Measurements from ENCODE around the gene RSL24D1. TPM values are rescaled to one million over a fixed set of nuclear protein-coding genes. Genes with fewer than 3 reads are reported as not detected.

Gene RSL24D1
- total RNA-seq, 1 donor from 2014 or later, result 90.0 TPM

DNA sequence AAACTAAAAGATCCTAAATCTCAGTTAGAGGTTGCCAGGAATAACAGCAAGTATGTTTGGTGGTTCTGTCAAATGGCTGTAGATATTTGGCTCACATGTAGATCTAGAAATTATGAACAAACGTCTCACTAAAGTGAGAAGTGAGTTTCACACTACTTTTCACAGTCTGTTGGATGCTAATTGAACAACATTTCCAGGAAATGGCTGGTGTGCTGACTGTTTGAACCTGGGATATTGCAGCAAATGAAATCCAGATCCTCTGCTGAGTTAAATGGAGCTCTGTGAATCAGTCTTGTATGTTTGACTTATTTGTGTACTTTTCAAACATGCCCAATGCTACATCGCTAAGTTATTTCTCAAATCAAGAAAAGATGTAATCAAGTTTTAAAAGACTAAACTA, 21.3 kb upstream of the RSL24D1 start:
- peaks cover 40% of the 10 kb centered on the region for H3K4me1 Mint-ChIP-seq
- no peak for DNase-seq
- intact Hi-C loops (cut with micrococcal nuclease), result loop anchor here (5.0 kb wide), 1 partner anchor 1136 kb away; no protein-coding TSS in a partner anchor

DNA sequence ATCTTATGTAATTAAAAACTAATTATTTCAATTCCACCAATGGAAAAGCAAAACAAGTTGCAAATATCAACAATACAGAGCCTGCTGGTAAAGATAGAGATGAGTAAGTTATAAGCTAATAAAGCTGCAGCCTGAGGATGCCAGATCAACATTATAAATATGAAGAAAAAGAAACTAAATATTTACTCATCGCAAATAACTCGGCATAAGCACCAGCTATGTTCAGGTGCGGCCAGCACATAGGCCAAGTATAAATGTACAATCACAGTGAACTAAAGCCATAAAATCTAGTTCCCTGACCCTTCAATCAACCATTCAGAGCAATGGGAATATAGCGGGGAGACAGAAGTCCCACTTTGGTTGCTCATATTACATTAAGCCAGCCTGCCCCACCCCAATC, 7.7 kb upstream of the RSL24D1 start:
- H3K4me3 Mint-ChIP-seq, result no peak overlapping the region
- H3K9me3 Mint-ChIP-seq, result no peaks in the 10 kb centered on the region
- intact Hi-C loops (cut with micrococcal nuclease), result no loop called here
- no peak overlapping the region for H3K27ac Mint-ChIP-seq
- ATAC-seq (ENCODE audit: low read depth) (no peak), DNase-seq (no peak)
- H3K4me1 Mint-ChIP-seq, result no peaks in the 10 kb centered on the region
- CTCF ChIA-PET, result no interaction called here
- POLR2A ChIA-PET, result no interaction called here
- peaks cover 11% of the 10 kb centered on the region for H3K36me3 Mint-ChIP-seq (ENCODE audit: low read depth)
- no peaks in the 10 kb centered on the region for H3K27me3 Mint-ChIP-seq
- TF ChIP-seq, protein P1, sequence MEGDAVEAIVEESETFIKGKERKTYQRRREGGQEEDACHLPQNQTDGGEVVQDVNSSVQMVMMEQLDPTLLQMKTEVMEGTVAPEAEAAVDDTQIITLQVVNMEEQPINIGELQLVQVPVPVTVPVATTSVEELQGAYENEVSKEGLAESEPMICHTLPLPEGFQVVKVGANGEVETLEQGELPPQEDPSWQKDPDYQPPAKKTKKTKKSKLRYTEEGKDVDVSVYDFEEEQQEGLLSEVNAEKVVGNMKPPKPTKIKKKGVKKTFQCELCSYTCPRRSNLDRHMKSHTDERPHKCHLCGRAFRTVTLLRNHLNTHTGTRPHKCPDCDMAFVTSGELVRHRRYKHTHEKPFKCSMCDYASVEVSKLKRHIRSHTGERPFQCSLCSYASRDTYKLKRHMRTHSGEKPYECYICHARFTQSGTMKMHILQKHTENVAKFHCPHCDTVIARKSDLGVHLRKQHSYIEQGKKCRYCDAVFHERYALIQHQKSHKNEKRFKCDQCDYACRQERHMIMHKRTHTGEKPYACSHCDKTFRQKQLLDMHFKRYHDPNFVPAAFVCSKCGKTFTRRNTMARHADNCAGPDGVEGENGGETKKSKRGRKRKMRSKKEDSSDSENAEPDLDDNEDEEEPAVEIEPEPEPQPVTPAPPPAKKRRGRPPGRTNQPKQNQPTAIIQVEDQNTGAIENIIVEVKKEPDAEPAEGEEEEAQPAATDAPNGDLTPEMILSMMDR (IDR thresholded peaks at IDR 0.05), result no peak

More for the DNA sequence above, 21.3 kb upstream of the RSL24D1 start:
- Mint-ChIP-seq H3K9me3 (no peaks in the 10 kb centered on the region), H3K27me3 (no peaks in the 10 kb centered on the region), H3K4me3 (no peak overlapping the region), H3K36me3 (ENCODE audit: low read depth) (peaks cover 3% of the 10 kb centered on the region), H3K27ac (no peak overlapping the region)
- ChIA-PET CTCF (interaction anchor here (0.7 to 3.2 kb wide), 10 partner anchors 21 to 222 kb away, joined by 3 to 32 read pairs (median 5); partner anchors contain the start of genes PIGB, PIGBOS1 and RSL24D1), POLR2A (interaction anchor here (2.1 kb wide), 1 partner anchor 190 kb away, joined by 7 read pairs; the partner anchor contains the start of genes CCPG1 and PIERCE2)
- TF ChIP-seq, protein P1 (IDR thresholded peaks at IDR 0.05), result no peak
- no peak for ATAC-seq (ENCODE audit: low read depth)

DNA sequence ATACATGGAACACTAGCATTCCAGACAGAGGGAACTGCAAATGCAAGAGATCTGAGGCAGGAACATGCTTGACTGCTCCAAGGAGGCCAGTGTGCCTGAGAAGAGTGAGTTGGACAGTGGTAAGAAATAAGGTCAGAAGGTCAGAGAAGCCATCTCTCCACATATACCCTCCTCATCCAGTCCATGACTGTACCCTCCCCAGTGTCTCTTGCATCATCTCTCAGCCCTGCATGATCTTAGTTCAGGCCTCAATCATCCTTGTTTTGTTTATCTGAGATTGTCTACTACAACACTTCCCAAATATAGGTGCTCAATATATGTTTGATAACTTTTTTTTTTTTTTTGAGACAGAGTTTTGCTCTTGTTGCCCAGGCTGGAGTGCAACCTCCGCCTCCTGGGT, 5.5 kb upstream of the RSL24D1 start:
- DNase-seq (no peak), ATAC-seq (ENCODE audit: low read depth) (no peak)
- Mint-ChIP-seq H3K36me3 (ENCODE audit: low read depth) (peaks cover 11% of the 10 kb centered on the region), H3K9me3 (peaks cover 2% of the 10 kb centered on the region), H3K27me3 (no peaks in the 10 kb centered on the region), H3K4me1 (peaks cover 3% of the 10 kb centered on the region), H3K4me3 (no peak overlapping the region), H3K27ac (no peak overlapping the region)
- intact Hi-C loops (cut with micrococcal nuclease), result no loop called here
- POLR2A ChIA-PET, result no interaction called here
- CTCF ChIA-PET, result no interaction called here
- TF ChIP-seq, protein P1 (IDR thresholded peaks at IDR 0.05), result no peak

DNA sequence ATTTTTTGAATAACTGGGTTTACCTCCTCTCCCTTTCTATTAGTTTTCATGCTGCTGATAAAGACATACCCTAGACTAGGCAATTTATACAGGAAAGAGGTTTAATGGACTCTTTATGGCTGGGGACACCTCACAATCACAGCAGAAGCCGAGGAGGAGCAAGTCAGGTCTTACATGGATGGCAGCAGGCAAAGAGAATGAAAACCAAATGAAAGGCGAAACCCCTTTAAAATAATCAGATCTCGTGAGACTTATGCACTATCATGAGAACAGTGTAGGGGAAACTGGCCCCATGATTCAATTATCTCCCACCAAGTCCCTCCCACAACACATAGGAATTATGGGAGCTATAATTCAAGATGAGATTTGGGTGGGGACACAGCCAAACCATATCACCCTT, 2.0 kb upstream of the RSL24D1 start:
- TF ChIP-seq, protein P1 (IDR thresholded peaks at IDR 0.05), result no peak
- Mint-ChIP-seq H3K27ac (peak overlapping the region; percentile 14), H3K36me3 (ENCODE audit: low read depth) (peaks cover 7% of the 10 kb centered on the region), H3K27me3 (no peaks in the 10 kb centered on the region), H3K4me3 (peak overlapping the region; percentile 21), H3K9me3 (peaks cover 2% of the 10 kb centered on the region), H3K4me1 (peaks cover 3% of the 10 kb centered on the region)
- ChIA-PET POLR2A (no interaction called here), CTCF (no interaction called here)
- no peak for ATAC-seq (ENCODE audit: low read depth)
- DNase-seq, result no peak
- intact Hi-C loops (cut with micrococcal nuclease), result loop anchor here (5.0 kb wide), 2 partner anchors 299 to 444 kb away; no protein-coding TSS in a partner anchor

DNA sequence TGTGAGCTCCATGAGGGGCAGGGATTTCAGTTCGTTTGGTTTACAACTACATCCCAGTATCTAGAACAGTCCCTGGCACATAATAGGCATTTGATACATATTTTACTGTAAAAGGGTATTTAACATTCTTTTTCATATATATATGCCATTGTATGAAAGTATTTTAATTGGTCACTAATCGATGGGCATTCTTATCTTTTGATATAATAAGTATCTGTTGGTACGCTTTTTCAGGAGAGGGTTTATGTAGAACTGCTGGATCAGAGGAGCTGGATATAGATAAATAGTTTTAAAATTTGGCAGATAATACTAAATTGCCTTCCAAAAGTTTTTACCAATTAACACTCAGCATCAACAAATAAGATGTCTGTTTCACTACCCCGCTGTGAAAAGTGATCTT, 978 bp upstream of the RSL24D1 start:
- ChIA-PET POLR2A (interaction anchor here (1.4 to 2.4 kb wide), 5 partner anchors 18 to 210 kb away, joined by 4 to 33 read pairs (median 20); partner anchors contain the start of genes CCPG1, PIERCE2, PIGB and PIGBOS1), CTCF (interaction anchor here (0.9 to 1.0 kb wide), 3 partner anchors 14 to 210 kb away, joined by 3 read pairs; partner anchors contain the start of gene CCPG1)
- peak overlapping the region; percentile 8 for H3K27ac Mint-ChIP-seq
- peaks cover 2% of the 10 kb centered on the region for H3K9me3 Mint-ChIP-seq
- H3K4me3 Mint-ChIP-seq, result no peak overlapping the region
- H3K4me1 Mint-ChIP-seq, result peaks cover 6% of the 10 kb centered on the region
- DNase-seq (no peak), ATAC-seq (ENCODE audit: low read depth) (no peak)
- H3K36me3 Mint-ChIP-seq (ENCODE audit: low read depth), result peaks cover 13% of the 10 kb centered on the region
- intact Hi-C loops (cut with micrococcal nuclease), result loop anchor here (1.0 to 5.0 kb wide), 7 partner anchors 9 to 445 kb away; partner anchors contain the start of genes PIGB and PIGBOS1
- TF ChIP-seq, protein P1 (IDR thresholded peaks at IDR 0.05), result no peak
- H3K27me3 Mint-ChIP-seq, result no peaks in the 10 kb centered on the region

All from activated B cell treated with CpG ODN at 0.5 μM for 24 hours (primary cell).